ENCODE data around the gene ALDH8A1. TPM values are rescaled to one million over a fixed set of nuclear protein-coding genes. Genes with fewer than 3 reads are reported as not detected.

Gene ALDH8A1
- total RNA-seq, 1 experiment from 2014 or later: not detected

DNA sequence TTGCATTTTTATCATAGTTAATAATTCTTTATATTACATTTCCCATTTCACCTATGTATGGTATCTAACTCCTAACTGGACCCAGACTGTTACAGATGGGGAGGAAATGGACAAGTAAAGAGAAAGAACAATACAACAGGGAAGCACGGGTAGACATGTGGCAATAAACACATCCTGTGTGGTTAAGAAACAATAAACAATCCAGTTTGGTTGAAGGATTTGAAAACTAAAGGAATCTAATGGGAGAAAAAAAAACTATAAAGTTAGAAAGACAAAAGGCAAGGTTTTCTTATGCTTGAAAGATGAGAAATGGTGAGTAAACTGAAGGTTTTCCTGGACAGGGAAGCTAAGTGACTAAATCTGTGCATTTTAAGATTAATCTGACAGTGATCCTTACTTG is 34.9 kb upstream of the ALDH8A1 start:
- no CpG with 5 or more reads among the region's 1 CpG for WGBS (ENCODE audit: extremely low coverage, insufficient read length, low lambda C conversion rate)
- H4K8ac ChIP-seq (replicated peaks; ENCODE audit: insufficient read length, low read depth, low read length): no peak overlapping the region
- no peaks in the 10 kb centered on the region for H3K79me1 ChIP-seq (ENCODE audit: insufficient read depth, low read depth, low read length, poor library complexity, severe bottlenecking)
- H3K27me3 ChIP-seq (ENCODE audit: insufficient read depth, low read length): no peaks in the 10 kb centered on the region
- H2BK5ac ChIP-seq (ENCODE audit: insufficient read length, low read length): no peak overlapping the region
- H2BK120ac ChIP-seq (ENCODE audit: low read depth, low read length, poor library complexity, severe bottlenecking): no peak overlapping the region
- H2BK20ac ChIP-seq (ENCODE audit: low read depth, low read length, poor library complexity, severe bottlenecking): no peak overlapping the region
- Mint-ChIP-seq H3K27me3 (ENCODE audit: low read depth) (no peaks in the 10 kb centered on the region), H3K27ac (peak overlapping the region; percentile 18 to 34 (median 25); a peak in 3 of 7 replicates), H3K4me3 (no peak overlapping the region), H3K9me3 (no peaks in the 10 kb centered on the region), H3K36me3 (ENCODE audit: insufficient read depth in 1 of 3, low read depth in 3 of 3) (peaks cover 0 to 27% (median 24%) of the 10 kb centered on the region in 3 experiments; a peak in 6 of 7 replicates), H3K4me1 (peaks cover 5 to 7% of the 10 kb centered on the region in 2 experiments)
- H2BK12ac ChIP-seq (ENCODE audit: insufficient read length, low read depth, low read length): no peak overlapping the region
- H3K18ac ChIP-seq (ENCODE audit: insufficient read length, low read depth, low read length): no peak overlapping the region
- H3K56ac ChIP-seq (ENCODE audit: insufficient read length, low read depth, low read length): no peak overlapping the region
- no peak overlapping the region for H2BK15ac ChIP-seq (ENCODE audit: low read depth, low read length)
- no peak overlapping the region for H2AFZ ChIP-seq (ENCODE audit: low read length)
- H2AK5ac ChIP-seq (ENCODE audit: insufficient read length, low read length): no peak overlapping the region
- TF ChIP-seq, protein P1, sequence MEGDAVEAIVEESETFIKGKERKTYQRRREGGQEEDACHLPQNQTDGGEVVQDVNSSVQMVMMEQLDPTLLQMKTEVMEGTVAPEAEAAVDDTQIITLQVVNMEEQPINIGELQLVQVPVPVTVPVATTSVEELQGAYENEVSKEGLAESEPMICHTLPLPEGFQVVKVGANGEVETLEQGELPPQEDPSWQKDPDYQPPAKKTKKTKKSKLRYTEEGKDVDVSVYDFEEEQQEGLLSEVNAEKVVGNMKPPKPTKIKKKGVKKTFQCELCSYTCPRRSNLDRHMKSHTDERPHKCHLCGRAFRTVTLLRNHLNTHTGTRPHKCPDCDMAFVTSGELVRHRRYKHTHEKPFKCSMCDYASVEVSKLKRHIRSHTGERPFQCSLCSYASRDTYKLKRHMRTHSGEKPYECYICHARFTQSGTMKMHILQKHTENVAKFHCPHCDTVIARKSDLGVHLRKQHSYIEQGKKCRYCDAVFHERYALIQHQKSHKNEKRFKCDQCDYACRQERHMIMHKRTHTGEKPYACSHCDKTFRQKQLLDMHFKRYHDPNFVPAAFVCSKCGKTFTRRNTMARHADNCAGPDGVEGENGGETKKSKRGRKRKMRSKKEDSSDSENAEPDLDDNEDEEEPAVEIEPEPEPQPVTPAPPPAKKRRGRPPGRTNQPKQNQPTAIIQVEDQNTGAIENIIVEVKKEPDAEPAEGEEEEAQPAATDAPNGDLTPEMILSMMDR (conservative IDR thresholded peaks at IDR 0.05): no peak
- H3T11ph ChIP-seq (ENCODE audit: low read length): no peak overlapping the region
- no peak overlapping the region for H3K9ac ChIP-seq (ENCODE audit: extremely low read depth, insufficient read length, low read length)
- no peak overlapping the region for H4K91ac ChIP-seq (ENCODE audit: insufficient read length, low read depth, low read length)
- no peaks in the 10 kb centered on the region for H4K20me1 ChIP-seq (ENCODE audit: control insufficient read depth, insufficient read depth, insufficient read length)
- H3K4ac ChIP-seq (ENCODE audit: low read depth, low read length): no peak overlapping the region
- H3K23ac ChIP-seq (ENCODE audit: insufficient read length, low read depth, low read length): no peak overlapping the region
- H3K4me2 ChIP-seq (ENCODE audit: insufficient read depth, insufficient read length, low read length): no peak overlapping the region
- no peak overlapping the region for H3K14ac ChIP-seq (ENCODE audit: insufficient read depth, low read length)
- H3K79me2 ChIP-seq (ENCODE audit: insufficient read depth, low read length): no peaks in the 10 kb centered on the region
- no peak overlapping the region for H3K27ac ChIP-seq (ENCODE audit: insufficient read length, low read depth, low read length)
- no peak overlapping the region for H4K5ac ChIP-seq (ENCODE audit: insufficient read length, low read depth, low read length)
- no peaks in the 10 kb centered on the region for H3K9me3 ChIP-seq (ENCODE audit: control insufficient read depth, low read depth, low read length)
- H3K4me1 ChIP-seq (ENCODE audit: insufficient read depth, low read length): no peaks in the 10 kb centered on the region
- no peak for DNase-seq
- H3K23me2 ChIP-seq (ENCODE audit: insufficient read length, low read depth, low read length, poor library complexity, severe bottlenecking): no peaks in the 10 kb centered on the region
